ENCODE results near the gene C21orf91.

Gene C21orf91

DNA sequence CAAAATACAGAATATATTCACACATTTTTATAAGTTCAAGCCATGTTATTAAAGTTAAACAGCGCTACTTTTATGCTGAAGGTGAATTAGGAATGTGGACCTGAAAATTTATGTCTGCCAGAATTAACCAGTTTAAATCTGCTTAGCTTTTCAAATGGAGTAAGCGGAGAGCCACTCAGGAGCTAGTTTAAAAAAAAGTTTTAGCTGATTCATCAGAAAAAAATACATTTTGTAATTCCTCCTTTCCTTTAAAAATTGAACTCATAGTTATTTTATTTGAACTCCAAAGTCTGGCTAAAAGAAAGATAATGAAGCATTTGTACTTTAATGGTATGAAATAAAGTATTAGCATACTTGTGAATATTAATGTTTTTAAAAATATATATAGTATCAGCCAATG lies 21.2 kb downstream of the C21orf91 start:
- no peak for DNase-seq (ENCODE audit: low read depth)

DNA sequence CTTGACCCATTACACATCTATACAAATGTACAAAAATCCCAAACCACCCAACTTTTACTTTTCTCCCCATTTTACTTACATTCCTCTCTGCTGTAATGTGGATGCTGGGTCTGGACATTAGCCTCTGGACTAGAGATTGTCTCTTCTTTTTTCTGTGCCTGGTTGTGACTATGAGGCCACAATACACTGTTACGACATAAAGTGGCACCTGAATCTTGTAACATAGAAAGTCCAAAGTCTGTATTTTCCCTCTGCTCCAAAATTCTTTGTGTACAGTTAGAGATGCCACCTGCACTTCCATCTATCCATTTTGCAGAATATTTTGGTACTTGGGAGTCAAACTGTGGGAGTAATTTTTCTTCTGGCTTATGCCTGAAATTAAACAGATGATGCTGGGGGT lies 22.7 kb downstream of the C21orf91 start:
- DNase-seq (ENCODE audit: low read depth), result no peak

DNA sequence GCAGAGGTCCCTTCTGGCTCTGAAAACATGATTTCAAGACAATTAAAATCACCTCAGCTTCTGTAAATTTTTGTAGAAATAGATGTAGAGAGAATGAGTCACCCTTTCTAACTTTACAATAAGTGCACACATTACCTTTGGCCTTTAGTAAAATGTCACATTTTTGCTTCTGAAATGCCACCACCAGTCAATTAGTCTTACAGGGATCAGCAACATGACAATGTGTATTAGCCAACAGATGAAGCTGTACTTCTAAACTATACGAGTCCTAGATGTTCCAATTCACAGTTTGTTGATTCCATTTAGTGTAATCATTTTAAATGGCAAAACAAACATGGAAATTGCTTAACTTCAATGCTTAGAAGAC lies 23.1 kb downstream of the C21orf91 start:
- DNase-seq (ENCODE audit: low read depth), result no peak

DNA sequence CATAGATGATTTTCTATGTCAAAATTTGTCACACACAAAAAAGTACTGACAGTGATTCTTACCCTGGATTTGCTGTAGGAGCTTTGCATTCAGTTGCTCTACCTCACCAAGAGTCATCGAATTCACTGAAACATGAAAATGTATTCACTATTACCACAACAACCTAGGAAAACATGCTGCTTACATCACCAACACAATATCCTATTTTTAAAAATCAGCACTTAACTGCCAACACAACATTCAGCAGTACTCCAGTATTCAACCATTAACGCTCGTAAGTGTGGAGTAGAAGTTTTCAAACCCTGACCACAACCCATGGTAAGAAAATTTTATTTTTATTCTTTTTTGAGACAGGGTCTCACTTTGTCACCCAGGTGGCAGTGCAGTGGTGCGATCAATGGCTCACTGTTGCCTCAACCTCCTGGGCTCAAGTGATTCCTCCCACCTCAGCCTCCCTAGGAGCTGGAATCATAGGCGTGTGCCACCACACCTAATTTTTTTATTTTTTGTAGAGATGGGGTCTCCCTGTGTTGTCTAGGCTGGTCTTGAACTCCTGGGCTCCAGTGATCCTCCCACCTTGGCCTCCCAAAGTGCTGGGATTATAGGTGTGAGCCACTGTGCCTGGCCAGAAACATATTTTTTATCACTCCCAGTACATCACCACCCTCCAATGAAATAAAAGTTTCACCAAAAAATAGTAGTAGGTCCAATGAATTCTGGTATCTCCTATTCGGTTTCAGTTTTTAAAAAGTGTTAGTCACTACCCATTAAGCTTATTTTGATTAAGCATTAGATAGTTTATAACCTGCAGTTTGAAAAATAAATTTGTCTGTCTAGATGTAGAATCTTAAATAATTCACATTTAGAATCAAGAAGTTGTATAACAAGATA lies 23.8 kb downstream of the C21orf91 start:
- DNase-seq (ENCODE audit: low read depth), result no peak

DNA sequence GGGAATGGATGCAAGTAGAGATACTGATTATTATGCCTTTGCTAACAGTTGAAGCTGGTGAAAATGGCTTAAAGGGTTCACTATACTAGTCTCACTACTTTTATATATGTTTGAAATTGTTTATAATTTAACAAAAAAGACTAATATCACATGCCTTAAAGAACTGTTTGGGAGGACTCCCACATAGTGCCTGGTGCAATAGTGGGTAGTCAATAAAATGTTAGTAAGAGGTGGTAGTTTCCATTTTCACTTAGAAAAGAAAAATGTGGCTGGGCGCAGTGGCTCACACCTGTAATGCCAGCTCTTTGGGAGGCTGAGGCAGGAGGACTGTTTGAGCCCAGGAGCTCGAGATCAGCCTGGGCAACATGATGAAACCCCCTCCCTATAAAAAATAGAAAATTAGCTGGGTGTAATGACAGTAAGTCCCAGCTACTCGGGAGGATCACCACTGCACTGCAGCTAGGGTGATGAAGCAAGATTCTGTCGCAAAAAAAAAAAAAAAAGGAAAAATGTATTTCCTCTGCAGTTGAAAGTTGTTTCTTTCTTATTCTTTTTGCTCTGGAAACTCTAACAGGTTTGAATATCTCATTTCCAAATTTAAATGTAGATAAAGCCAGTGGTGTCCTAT lies 24.5 kb downstream of the C21orf91 start:
- no peak for DNase-seq (ENCODE audit: low read depth)

DNA sequence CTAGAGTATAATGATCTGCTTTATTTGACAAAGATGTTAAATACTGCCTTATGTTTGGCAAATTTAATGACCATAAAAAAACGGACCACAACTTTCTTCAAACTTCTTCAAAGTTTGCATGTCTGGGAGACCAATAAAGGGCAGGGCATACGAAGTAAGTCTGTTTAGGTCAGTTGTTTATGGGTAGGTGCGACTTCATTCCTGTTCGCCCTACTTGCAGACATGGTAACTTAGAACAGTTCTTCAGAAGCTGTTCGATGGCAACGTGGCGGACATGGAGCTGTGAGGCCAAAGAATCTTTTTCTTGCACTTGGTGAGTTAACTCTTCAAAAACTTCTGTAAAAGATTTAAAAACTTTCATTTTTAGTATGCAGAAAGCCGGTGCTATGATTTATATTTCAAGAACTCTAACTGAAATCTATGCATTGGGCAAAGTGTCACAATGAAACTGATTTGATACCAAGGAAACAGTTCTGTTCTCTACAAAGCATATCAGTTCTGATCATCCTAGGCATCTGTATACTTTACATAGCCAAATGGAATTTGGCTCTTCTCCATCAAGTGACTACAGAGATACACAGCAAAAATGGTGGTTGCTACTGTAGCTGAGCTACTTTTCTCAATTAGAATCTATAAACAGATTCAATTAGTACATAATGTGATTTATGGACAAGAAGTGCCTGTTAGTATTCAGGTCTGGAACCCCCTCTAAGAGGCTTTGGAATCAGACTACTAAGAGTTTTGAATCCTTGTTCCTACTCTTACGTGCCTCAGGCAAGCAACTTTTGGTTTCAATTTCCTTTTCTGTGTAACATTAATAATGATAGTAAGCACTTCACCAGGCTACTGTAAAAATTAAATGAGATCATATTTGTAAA lies 25.7 kb downstream of the C21orf91 start:
- peak; percentile 69 for DNase-seq (ENCODE audit: low read depth)

DNA sequence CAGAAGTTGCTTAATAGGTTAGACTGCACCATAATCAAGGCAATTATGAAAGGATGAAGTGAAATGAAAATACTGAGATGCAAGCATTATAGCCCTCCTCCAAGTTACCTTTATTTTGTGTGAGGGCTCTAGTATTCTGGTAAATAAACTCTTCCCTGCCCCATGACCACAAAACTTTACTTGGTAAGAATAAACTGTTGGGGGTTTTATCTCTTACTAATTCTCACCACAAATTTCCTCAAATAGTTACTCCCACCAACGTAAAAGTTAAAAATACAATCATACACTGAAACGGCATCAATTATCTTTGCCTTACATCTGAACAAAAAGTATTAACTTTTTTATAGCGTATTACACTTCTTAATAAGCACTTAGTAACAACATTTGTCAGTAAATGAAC lies 29.5 kb downstream of the C21orf91 start:
- no peak for DNase-seq (ENCODE audit: low read depth)

DNA sequence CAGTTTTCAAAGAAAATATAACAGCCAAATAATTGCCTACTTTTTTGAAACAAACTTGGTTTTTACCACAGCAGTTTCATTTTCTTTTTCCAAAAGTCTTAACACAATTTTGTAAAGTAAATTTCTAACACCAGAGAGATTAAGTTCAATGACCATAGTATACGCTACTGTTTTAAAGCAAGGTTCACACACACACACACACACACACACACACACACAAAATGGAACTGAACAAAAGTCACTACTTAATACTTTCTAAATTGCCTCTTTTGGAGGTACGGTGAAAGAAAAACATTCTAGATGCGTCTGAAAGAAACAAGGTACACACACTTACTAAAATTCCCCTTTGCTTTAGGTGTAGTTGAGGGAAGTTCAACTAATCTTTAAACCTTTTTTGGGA lies 30.1 kb downstream of the C21orf91 start:
- no peak for DNase-seq (ENCODE audit: low read depth)

DNA sequence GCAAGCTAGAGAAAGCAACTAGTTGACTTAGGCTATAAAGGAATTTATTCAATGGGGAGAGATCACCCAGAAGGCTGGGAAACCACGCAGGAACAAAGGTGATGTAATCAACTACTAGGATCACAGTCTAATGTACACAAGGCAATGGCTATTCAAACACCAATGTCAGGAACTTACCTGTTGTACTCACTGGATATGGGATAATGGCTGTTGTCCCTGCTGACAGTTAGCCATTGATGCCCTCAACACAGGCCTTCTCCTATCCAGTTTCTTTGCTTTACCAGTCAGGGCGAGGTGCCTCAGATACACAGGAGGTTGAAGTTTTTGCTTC lies 32.3 kb downstream of the C21orf91 start:
- no peak for DNase-seq (ENCODE audit: low read depth)

DNA sequence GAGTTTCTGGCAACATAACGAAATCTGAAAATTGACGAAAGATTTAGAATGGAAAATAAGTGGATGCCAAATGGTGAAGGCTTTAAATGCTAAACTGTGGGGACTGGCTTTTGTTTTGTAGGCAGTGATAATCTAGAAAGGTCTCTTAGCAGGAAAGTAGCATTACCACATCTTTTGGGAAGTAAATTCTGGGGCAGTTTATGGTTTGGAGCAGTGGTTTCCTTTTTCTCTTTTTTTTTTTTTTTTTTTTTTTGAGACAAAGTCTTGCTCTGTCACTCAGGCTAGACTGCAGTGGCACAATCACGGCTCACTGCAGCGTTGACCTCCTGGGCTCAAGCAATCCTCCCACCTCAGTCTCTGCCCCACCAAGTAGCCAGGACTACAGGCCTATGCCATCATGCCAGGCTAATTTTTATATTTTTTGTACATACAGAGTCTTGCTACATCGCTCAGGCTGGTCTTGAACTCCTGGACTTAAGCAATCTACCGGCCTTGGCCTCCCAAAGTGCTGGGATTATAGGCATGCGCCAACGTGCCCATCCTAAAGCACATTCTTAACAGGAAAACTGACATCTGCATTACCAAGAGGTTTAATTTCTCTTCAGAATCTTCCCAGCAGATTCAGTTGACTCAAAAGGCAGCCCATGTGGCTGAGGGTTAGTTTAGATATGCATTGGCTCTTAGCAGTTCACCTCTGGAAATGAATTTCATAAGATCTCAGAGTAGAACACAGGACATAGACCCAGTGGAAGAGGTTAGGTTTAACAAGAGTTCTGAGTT lies 32.9 kb downstream of the C21orf91 start:
- DNase-seq (ENCODE audit: low read depth), result no peak

DNA sequence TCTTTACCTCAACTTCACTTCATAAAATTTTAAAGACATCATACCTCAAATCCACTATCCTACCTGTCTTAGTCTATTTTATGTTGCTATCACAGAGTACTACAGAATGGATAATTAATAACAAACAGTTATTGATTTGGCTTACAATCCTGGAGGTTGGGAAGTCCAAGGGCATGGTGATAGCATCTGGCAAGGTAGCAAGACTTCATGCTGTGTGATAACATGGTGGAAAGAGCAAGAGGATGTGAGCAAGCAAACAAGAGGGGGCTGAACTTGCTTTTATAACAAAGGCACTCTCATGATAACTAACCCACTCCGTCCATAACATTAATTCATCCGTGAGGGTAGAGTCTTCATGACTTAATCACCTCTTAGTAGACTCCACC lies 33.8 kb downstream of the C21orf91 start:
- DNase-seq (ENCODE audit: low read depth), result no peak

DNA sequence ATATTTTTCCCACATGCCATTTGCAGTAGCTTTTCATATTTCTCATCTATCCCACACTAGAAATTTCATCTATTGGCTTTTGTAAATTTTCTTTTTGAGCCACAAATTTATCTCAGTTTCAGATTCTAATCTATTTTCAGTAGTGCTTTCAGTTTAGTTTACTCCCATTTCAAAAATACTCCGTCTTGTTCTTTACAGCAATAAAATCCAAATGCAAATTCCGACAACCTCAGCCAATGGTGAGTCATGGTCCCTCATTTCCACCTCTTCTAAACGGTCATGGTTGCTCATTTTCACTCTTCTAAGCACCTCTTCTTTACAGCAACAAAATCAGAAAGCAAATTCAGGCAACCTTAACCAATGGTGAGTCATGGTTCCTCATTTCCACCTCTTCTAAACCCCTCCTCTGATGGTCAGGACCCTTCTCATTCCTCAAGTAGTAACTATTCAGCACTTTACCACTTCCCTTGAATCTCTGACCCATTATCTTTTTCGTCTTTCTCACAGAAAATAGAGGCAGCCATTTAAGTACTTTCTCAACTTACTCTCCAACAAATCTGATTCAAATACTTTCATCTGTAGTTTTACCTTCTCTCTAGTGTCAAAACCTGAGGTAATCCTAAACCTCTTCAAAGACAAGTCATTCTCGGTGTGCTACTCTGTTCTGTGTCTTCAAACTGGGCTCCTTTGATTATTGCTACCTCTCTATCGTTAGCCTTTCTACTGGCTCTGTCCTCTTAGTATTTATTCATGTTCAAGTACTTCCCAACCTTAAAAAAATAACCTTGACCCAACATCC lies 34.4 kb downstream of the C21orf91 start:
- no peak for DNase-seq (ENCODE audit: low read depth)

DNA sequence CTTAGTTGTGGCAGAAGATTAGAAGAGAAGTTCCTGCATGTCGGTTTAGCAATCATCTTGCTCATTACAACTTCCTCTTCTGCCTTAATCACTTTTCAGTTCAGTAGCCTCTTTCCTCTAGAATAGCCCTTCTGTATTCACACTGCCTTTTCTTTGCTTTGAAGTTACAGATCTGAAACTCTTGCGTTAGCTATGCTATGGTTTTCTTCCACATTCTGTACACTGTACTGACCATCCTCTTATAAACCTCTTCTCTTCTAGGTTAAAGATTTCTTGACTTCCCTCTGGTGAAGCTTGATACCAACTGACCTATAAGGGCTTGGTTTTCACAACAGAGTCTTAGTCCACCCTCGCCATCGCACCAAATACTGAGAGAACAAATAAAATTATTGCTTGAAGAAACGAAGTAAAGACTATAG lies 35.0 kb downstream of the C21orf91 start:
- DNase-seq (ENCODE audit: low read depth), result no peak

DNA sequence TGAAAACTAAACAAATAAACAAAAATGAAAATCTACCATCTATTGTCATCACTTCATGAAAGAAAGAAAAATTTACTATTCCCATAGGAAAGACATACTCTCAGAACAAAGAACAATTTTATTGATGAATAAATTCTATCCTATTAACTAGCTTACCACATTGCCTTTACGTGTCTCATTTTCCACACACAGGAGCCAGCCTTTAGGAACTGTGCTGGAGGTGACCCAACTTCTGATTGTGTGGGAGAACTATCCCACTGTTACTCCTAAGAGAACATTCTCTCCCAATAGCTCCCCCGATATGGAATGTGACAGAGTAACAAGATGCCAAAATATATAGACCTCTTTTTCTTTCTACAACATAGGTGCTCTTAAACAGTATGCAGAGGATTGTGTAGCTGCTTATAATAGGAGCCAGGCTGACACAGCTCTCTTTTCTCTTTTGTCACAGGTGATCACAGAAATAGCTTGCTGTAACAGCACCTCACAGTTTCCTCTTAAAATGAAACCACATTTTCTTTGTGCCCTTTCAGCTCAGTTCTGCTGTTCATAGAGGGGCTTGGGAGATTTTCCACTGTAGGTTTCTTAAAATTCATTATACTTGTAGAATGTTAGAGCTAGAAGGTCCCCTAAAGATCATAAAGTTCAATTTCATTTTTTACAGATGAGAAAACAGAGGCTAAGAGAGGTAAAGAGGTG lies 35.5 kb downstream of the C21orf91 start:
- no peak for DNase-seq (ENCODE audit: low read depth)

DNA sequence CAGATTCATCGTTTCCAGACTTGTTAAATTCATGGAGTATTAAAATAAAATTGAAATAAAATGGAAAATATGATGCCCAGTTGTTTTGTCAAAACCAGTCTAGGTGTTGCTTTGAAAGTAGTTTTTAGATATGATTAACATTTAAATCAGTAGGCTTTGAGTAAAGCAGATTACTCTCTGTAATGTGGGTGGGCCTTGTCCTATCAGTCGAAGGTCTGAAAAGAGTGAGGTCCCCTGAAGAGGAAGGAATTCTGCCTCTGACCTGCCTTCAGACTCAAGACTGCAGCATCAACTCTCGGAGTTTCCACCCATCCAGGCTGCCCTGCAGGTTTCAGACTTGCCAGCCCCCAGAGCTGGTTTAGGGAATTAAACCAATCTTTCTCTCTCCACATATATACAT lies 36.2 kb downstream of the C21orf91 start:
- no peak for DNase-seq (ENCODE audit: low read depth)

DNA sequence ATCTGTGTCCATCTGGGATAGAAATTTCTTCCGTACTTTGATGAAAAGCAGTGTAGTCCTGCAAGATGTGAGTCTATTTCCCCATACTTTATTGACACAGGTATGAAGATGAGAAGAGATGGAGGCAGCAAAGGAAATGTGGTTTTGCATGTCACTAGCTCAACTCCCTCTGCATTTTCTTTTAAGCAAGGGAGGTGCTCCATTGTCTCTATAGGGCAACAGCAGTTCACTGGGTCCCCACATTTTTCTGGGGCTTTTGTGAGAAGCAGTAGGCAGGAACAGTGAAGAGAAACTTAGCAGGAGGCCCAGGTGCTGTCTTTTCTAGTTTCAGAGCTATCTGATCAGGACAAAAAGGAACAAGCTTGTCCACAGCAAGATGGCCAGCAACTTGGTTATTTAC lies 37.1 kb downstream of the C21orf91 start:
- DNase-seq (ENCODE audit: low read depth), result no peak

DNA sequence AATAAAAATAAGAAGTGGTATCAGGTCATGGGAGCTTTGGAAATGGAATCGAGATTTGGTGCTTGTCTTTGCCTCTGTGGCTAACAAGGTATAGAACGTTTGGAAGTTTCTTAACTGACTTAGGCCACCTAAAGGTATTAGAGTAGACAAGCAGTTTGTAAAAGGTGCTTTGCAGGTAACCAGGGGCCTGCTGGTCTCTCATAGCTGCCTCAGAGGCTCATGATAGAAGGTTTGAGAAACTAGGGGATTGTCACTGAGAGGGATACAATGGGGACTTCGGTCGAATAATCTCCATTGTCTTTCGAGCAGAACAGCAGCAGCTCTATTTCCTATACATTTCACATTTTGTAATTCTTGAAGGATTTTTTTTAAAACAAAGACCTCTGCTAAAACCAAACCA lies 37.6 kb downstream of the C21orf91 start:
- no peak for DNase-seq (ENCODE audit: low read depth)

DNA sequence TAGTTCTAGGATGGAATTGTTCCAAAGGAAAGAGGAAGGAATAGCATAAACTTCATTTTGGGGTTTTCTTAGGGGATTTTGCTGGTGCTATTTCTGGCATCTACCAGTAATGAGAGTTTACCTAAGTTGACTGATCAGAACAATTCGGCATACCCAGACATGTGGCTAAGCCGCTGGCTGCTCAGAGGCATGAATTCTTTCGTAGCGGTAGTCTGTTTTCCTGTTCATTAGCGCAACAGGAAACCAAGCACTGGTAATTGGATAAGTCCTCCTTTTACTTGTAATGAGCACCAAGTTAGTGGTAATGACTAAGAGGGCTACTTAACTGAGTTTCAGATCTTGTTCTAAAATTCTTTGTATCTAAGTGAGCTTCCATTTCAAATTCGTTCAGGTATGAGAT lies 38.6 kb downstream of the C21orf91 start:
- DNase-seq (ENCODE audit: low read depth), result peak; percentile 6

DNA sequence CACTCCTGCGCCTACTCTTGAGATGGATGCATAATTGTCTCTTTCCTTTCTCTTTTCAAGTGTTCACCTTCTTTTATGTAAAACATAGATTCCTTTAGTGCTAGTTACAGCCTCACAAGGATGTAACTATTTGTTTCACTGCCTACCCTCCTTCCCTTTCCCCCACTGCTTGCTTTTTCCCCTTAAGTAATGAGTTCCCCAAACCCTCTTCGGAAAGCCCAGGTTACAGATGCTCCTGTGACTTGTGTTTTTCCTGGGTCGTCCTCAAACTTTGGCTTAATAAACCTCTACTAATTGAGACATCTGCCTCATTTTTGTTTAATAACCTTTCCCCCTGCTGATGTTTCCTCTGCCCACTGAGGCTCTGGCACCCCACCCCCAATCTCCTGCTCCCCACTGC lies 39.2 kb downstream of the C21orf91 start:
- no peak for DNase-seq (ENCODE audit: low read depth)

DNA sequence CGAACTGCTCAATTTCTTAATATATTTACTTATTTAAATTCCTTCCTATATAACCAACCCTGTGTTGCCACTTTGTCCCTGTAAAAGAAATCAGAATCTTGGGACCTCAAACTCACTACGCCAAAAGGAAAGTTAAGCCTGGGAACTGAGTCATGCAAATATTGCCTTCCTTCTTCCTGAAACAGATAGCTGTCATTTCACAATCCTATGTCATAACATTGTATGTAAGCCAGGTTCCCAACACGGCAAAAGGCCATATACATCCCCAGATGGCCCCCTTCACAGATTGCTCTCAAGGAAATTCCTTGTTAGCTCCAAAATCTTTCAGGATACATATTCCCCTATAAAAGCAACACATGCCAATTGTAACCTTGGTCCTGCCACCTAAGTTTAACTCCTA lies 39.7 kb downstream of the C21orf91 start:
- DNase-seq (ENCODE audit: low read depth), result peak; percentile 55

All from iris pigment epithelial cell (primary cell).